ENCODE results near the gene PNPLA6.

- TF ChIP-seq POLR2AphosphoS5 (IDR thresholded peaks at IDR 0.05; ENCODE audit: low read depth) = no peak
- TF ChIP-seq CTCF (conservative IDR thresholded peaks at IDR 0.05; ENCODE audit: low read depth in 2 of 2) = no peak
- TF ChIP-seq EZH2 (IDR thresholded peaks at IDR 0.05; ENCODE audit: low read depth, unreplicated experiment) = no peak
- TF ChIP-seq REST (IDR thresholded peaks at IDR 0.05; ENCODE audit: unreplicated experiment) = no peak
- TF ChIP-seq EZH2phosphoT487 (IDR thresholded peaks at IDR 0.05; ENCODE audit: unreplicated experiment) = no peak
- no peak for TF ChIP-seq ZNF114 (CRISPR knock-in tag; IDR thresholded peaks at IDR 0.05)
- TF ChIP-seq CREB1 (CRISPR knock-in tag; IDR thresholded peaks at IDR 0.05; ENCODE audit: low read depth) = no peak
- TF ChIP-seq NANOG (IDR thresholded peaks at IDR 0.05; ENCODE audit: borderline replicate concordance) = no peak
- no peak for TF ChIP-seq ETS1 (IDR thresholded peaks at IDR 0.05)
- TF ChIP-seq JUNB (IDR thresholded peaks at IDR 0.05; ENCODE audit: unreplicated experiment) = no peak
- no peak for TF ChIP-seq STAT1 (IDR thresholded peaks at IDR 0.05; ENCODE audit: unreplicated experiment)
- TF ChIP-seq ZNF331 (CRISPR knock-in tag; IDR thresholded peaks at IDR 0.05; ENCODE audit: low read depth) = no peak
- TF ChIP-seq ZNF462 (CRISPR knock-in tag; IDR thresholded peaks at IDR 0.05) = no peak
Observed at GRCh38 chr19:7516878-7517277, 18.6 kb upstream of the PNPLA6 start.
